Endodermal cell (in vitro differentiated cells): ENCODE measurements around the gene RASGRP3. TPM values are rescaled to one million over a fixed set of nuclear protein-coding genes. Genes with fewer than 3 reads are reported as not detected.
A peak's percentile ranks its signal among the peaks of the same experiment; 100 is the strongest.

Experiments used
- DNase-seq: peaks from one replicate; pipeline ENCODE4 v3.0.0-alpha.2; 2017
- H3K27ac ChIP-seq: 2 replicates; pipeline ENCODE4 v1.5.1; 2013; ENCODE audit warnings: mild to moderate bottlenecking, low read depth, low read length, moderate library complexity
- H3K27me3 ChIP-seq: 2 replicates; pipeline ENCODE4 v1.6.1; 2013; ENCODE audit warnings: mild to moderate bottlenecking, low read length, moderate library complexity; ENCODE audit not compliant: insufficient read depth, control insufficient read depth, poor library complexity, severe bottlenecking
- H3K36me3 ChIP-seq: 2 replicates; pipeline ENCODE4 v1.7.0; 2013; ENCODE audit warnings: mild to moderate bottlenecking, low read length, moderate library complexity; ENCODE audit not compliant: control insufficient read depth, insufficient read depth
- H3K4me1 ChIP-seq: one replicate; pipeline ENCODE4 v1.7.0; 2013; ENCODE audit warnings: low read length; ENCODE audit not compliant: control insufficient read depth, insufficient read depth
- H3K4me3 ChIP-seq: 2 replicates; pipeline ENCODE4 v1.5.1; 2013; ENCODE audit warnings: mild to moderate bottlenecking, low read length, moderate library complexity
- H3K9ac ChIP-seq: 2 replicates; pipeline ENCODE4 v1.6.1; 2013; ENCODE audit warnings: mild to moderate bottlenecking, low read length, moderate library complexity; ENCODE audit not compliant: poor library complexity, severe bottlenecking; ENCODE audit errors: extremely low read depth
- H3K9me3 ChIP-seq: 2 replicates; pipeline ENCODE4 v1.6.1; 2013; ENCODE audit warnings: mild to moderate bottlenecking, low read length, moderate library complexity; ENCODE audit not compliant: control insufficient read depth
- H3K27ac Mint-ChIP-seq: 2 replicates; pipeline ENCODE4 v1.8.0; 2020; ENCODE audit warnings: mixed read lengths
- H3K27me3 Mint-ChIP-seq: 2 replicates; pipeline ENCODE4 v1.8.0; 2021; ENCODE audit warnings: mild to moderate bottlenecking, mixed read lengths; ENCODE audit not compliant: insufficient read depth
- H3K36me3 Mint-ChIP-seq: 2 replicates; pipeline ENCODE4 v1.8.0; 2020; ENCODE audit warnings: low read depth, mixed read lengths
- H3K4me1 Mint-ChIP-seq: 2 replicates; pipeline ENCODE4 v1.8.0; 2020; ENCODE audit warnings: mixed read lengths
- H3K4me3 Mint-ChIP-seq: 2 replicates; pipeline ENCODE4 v1.8.0; 2020; ENCODE audit warnings: mild to moderate bottlenecking, moderate library complexity, mixed read lengths
- H3K9me3 Mint-ChIP-seq: 2 replicates; pipeline ENCODE4 v1.8.0; 2020; ENCODE audit warnings: mild to moderate bottlenecking, mixed read lengths
- CTCF ChIP-seq: fragments of 200-600 bp; sonication (generic); conservative IDR thresholded peaks from 2 replicates; pipeline ENCODE4 v1.5.0; 2021; ENCODE audit warnings: antibody characterized with exemption, mild to moderate bottlenecking
- WGBS, 2 experiments: methylation state at CpG; one replicate each; pipeline versions ENCODE4 v1.1.5 to v1.1.7; 2013; ENCODE audit warnings: missing lambda C conversion rate in 2 of 2, mixed read lengths in 1 of 2; ENCODE audit not compliant: insufficient coverage in 1 of 2, insufficient read length in 1 of 2; 5-methylcytosine and 5-hydroxymethylcytosine counted together
- total RNA-seq, 2 donors: library from RNA; stranded (reverse); fragmentation: NEBNext Ultra II Directional in 1 of 2; extraction: Animal tissue kit (Norgen Biotek cat#: 25700) in 1 of 2; gene quantifications; 2 replicates in 1 of 2; 3 replicates in 1 of 2; pipeline ENCODE4 v1.2.1, GENCODE V29; 2021

The RASGRP3 gene
- total RNA-seq, 2 donors from 2014 or later: 0.29 TPM; not detected in 1

DNA sequence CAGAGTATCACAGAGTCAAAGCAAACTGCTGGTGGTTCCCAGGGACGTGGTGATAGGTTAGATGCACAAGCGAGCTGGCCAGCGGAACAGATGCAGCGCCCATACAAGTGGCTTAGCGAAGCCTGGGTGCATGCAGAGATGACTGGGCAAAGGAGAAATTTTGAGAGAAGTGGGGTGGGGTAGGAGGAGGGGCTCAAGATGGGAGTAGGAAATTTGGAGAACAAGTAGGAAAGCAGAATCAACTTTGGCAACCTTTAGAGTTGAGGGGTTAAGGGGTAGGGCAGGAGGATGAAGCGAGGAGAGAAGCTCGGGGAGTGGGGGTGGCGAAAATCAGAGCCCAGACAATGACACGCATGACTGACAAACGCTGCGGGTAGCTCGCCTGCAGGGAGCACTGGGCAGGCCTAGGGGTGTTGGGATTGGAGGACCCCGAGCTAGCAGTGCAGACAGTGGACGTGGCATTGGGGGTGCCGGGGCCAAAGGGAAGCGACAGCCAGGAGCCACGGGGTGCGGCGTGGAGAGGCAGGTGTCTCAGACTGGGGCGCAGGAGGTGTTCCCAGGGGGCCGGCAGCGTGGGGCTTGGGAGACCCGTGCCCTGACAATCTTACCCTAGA, 122.2 kb downstream of the RASGRP3 start:
- peaks cover 16% of the 10 kb centered on the region for H3K4me1 Mint-ChIP-seq
- H3K4me3 ChIP-seq: peak overlapping the region; percentile 91
- H3K36me3 Mint-ChIP-seq: peaks cover 12% of the 10 kb centered on the region
- peak; percentile 76 for DNase-seq
- peak overlapping the region; percentile 78 for H3K9ac ChIP-seq
- peak overlapping the region; percentile 87 for H3K4me3 Mint-ChIP-seq
- 0 to 2% methylated on average over 9 to 23 of the region's 23 CpGs for WGBS, 2 experiments
- peaks cover 12% of the 10 kb centered on the region for H3K36me3 ChIP-seq
- TF ChIP-seq CTCF: no peak
- peak overlapping the region; percentile 98 for H3K27ac Mint-ChIP-seq
- H3K4me1 ChIP-seq: no peaks in the 10 kb centered on the region
- H3K27me3 Mint-ChIP-seq: no peaks in the 10 kb centered on the region
- H3K27me3 ChIP-seq: no peaks in the 10 kb centered on the region
- H3K9me3 Mint-ChIP-seq: no peaks in the 10 kb centered on the region
- no peaks in the 10 kb centered on the region for H3K9me3 ChIP-seq
- H3K27ac ChIP-seq: peak overlapping the region; percentile 33

DNA sequence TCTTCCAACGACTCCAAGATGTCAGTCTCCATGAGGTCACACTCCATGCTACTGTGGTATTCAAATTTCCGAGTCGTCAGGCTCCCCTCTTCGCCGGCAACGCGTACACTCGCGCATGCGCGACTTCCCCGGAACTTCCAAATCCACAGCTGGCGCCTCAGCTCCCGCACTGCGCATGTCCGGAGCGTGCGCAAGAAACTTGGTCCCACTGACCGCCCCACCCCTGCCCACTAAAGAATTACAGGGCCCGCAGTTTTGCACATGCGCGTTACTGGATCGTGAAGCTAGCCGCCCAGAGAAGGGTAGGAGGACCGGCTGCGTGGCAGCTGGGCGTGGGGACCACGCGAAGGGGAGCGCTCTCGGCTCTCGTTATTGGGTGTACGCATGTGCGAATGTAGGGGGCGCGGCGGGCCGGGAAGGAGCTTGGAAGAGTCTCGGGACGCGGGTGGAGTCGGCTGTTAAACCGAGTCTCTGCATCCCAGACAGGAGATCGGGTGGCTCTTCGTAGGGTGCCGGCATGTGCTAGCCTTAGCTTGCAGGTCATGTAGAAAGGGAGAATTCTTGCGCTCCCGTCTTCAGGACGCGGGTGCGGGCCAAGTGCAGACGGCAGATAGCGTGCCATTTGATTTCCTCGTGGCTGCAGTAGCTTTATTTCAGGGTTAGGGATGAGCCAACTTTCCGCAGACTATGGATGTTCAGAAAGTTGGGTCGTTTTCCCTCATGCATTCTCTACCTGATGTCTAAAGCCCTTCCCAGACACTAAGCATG, 122.9 kb downstream of the RASGRP3 start, which contains the start of gene FAM98A:
FAM98A (minus strand) TSS at position 125 of the 768 bp plus-strand sequence; CDS start at position 47, 78 bp downstream.
- H3K36me3 ChIP-seq: peaks cover 5% of the 10 kb centered on the region
- H3K4me3 ChIP-seq: peak within 1 kb of the TSS; percentile 91
- Mint-ChIP-seq H3K27me3 (no peaks in the 10 kb centered on the region), H3K36me3 (peaks cover 9% of the 10 kb centered on the region), H3K9me3 (no peaks in the 10 kb centered on the region), H3K4me3 (peak within 1 kb of the TSS; percentile 87), H3K27ac (peak within 1 kb of the TSS; percentile 98), H3K4me1 (peaks cover 16% of the 10 kb centered on the region)
- H3K27ac ChIP-seq: peak within 1 kb of the TSS; percentile 33
- peak within 1 kb of the TSS; percentile 78 for H3K9ac ChIP-seq
- H3K27me3 ChIP-seq: no peaks in the 10 kb centered on the region
- no peaks in the 10 kb centered on the region for H3K4me1 ChIP-seq
- no peaks in the 10 kb centered on the region for H3K9me3 ChIP-seq
- 0 to 1% methylated on average over 32 to 56 of the region's 56 CpGs for WGBS, 2 experiments
- DNase-seq: peak; percentile 99
- peak; percentile 50 for TF ChIP-seq CTCF

DNA sequence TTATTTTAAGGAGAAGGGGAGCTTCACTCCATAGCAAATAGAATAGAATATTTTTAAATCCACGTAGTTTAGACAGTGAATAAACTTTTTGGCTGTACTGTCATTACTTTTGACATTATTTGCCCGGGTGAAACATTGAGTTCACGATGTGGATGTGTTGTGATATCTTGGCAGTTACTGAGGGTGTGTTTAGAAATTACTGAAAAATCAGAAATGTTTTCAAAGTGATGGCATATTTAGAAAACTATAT, 123.4 kb downstream of the RASGRP3 start:
- Histone ChIP-seq H3K4me3 (peak overlapping the region; percentile 91), H3K36me3 (peaks cover 2% of the 10 kb centered on the region), H3K27ac (no peak overlapping the region), H3K9ac (peak overlapping the region; percentile 78), H3K27me3 (no peaks in the 10 kb centered on the region), H3K4me1 (no peaks in the 10 kb centered on the region), H3K9me3 (no peaks in the 10 kb centered on the region)
- WGBS, 2 experiments: 48 to 50% methylated on average over 3 of the region's 3 CpGs
- Mint-ChIP-seq H3K36me3 (peaks cover 6% of the 10 kb centered on the region), H3K4me3 (peak overlapping the region; percentile 87), H3K4me1 (peaks cover 16% of the 10 kb centered on the region), H3K27ac (peak overlapping the region; percentile 98), H3K9me3 (no peaks in the 10 kb centered on the region), H3K27me3 (no peaks in the 10 kb centered on the region)
- DNase-seq: no peak
- TF ChIP-seq CTCF: no peak
